Measurements from ENCODE around the gene ERC1.
"Not testable (repeated sequence)": the region's sequence is repeated elsewhere in the genome, so short reads cannot be mapped to it uniquely, and the experiment has no call there.

ERC1 gene

GRCh38 chr12:1217191-1217949, 226.3 kb downstream of the ERC1 start:
- DNase-seq, result no peak

GRCh38 chr12:1218369-1218768, 227.3 kb downstream of the ERC1 start:
- DNase-seq, result no peak

- no peak for DNase-seq
Measured at GRCh38 chr12:1220127-1221092, 229.4 kb downstream of the ERC1 start.

- DNase-seq, result no peak
Measured at GRCh38 chr12:1222858-1223639, 232.0 kb downstream of the ERC1 start.

GRCh38 chr12:1226951-1227350, 235.9 kb downstream of the ERC1 start:
- no peak for DNase-seq

- no peak for DNase-seq
Measured at GRCh38 chr12:1234073-1234472, 243.1 kb downstream of the ERC1 start.

- DNase-seq, result no peak
Measured at GRCh38 chr12:1246637-1247036, 255.6 kb downstream of the ERC1 start.

- DNase-seq, result no peak
Measured at GRCh38 chr12:1250641-1251040, 259.6 kb downstream of the ERC1 start.

- DNase-seq, result no peak
Measured at GRCh38 chr12:1252758-1253157, 261.7 kb downstream of the ERC1 start.

GRCh38 chr12:1255125-1255524, 264.1 kb downstream of the ERC1 start:
- DNase-seq, result not testable (repeated sequence)

GRCh38 chr12:1255854-1256253, 264.8 kb downstream of the ERC1 start:
- not testable (repeated sequence) for DNase-seq

GRCh38 chr12:1256285-1256684, 265.3 kb downstream of the ERC1 start:
- no peak for DNase-seq

GRCh38 chr12:1256991-1257390, 266.0 kb downstream of the ERC1 start:
- no peak for DNase-seq

GRCh38 chr12:1262011-1262410, 271.0 kb downstream of the ERC1 start:
- DNase-seq, result no peak

- no peak for DNase-seq
Measured at GRCh38 chr12:1267243-1267642, 276.2 kb downstream of the ERC1 start.

- DNase-seq, result no peak
Measured at GRCh38 chr12:1272142-1272541, 281.1 kb downstream of the ERC1 start.

GRCh38 chr12:1273051-1273450, 282.0 kb downstream of the ERC1 start:
- no peak for DNase-seq

- DNase-seq, result no peak
Measured at GRCh38 chr12:1277905-1278304, 286.9 kb downstream of the ERC1 start.

GRCh38 chr12:1279050-1279449, 288.0 kb downstream of the ERC1 start:
- DNase-seq, result no peak

- DNase-seq, result no peak
Measured at GRCh38 chr12:1280059-1280458, 289.0 kb downstream of the ERC1 start.

GRCh38 chr12:1281683-1282366, 290.8 kb downstream of the ERC1 start:
- no peak for DNase-seq

All from nucleus accumbens (tissue), 56 donors.